K562 (cell line): Measurements from ENCODE around the gene SKIC3.

Experiments used
- CHD7 ChIP-seq: fragments of 200-600 bp; sonication (generic); IDR thresholded peaks from one replicate; pipeline ENCODE4 v1.6.1; 2012; ENCODE audit warnings: mild to moderate bottlenecking, low read depth, low read length, inconsistent platforms
- CTCF ChIP-seq, 3 experiments: IDR thresholded peaks in 2 of 3; conservative IDR thresholded peaks in 1 of 3; 2 replicates each; pipeline ENCODE4 v1.5.1; 2011 to 2012; ENCODE audit warnings: low read length in 3 of 3, mild to moderate bottlenecking in 3 of 3, control low read depth in 2 of 3, improper control_type of control experiment in 1 of 3, inconsistent platforms in 1 of 3, low read depth in 1 of 3, mixed read lengths in 1 of 3, moderate library complexity in 1 of 3; ENCODE audit not compliant: insufficient read depth in 2 of 3
- EP300 ChIP-seq: IDR thresholded peaks from 2 replicates; pipeline ENCODE4 v1.6.1; 2012; ENCODE audit warnings: low read length, improper control_type of control experiment
- EZH2 ChIP-seq: IDR thresholded peaks from 2 replicates; pipeline ENCODE4 v1.6.1; 2012; ENCODE audit warnings: low read depth, mild to moderate bottlenecking, inconsistent platforms, low read length, borderline replicate concordance
- HNRNPL ChIP-seq: fragments of 200-400 bp; formaldehyde crosslinking; IDR thresholded peaks from 2 replicates; pipeline ENCODE4 v1.6.1; 2017; ENCODE audit warnings: low read depth, mild to moderate bottlenecking, low read length
- NFRKB ChIP-seq: fragments of 450-650 bp; IDR thresholded peaks from 2 replicates; pipeline ENCODE4 v1.6.1; 2016; ENCODE audit warnings: low read depth
- NR2C2 ChIP-seq, 2 experiments: fragments of 200-800 bp in 1 of 2; sonication (Bioruptor generic) in 1 of 2; sonication (generic) in 1 of 2; formaldehyde crosslinking in 1 of 2; IDR thresholded peaks; 2 replicates each; pipeline versions ENCODE4 v1.6.1 to v1.8.0; 2016 to 2022; ENCODE audit warnings: mild to moderate bottlenecking in 1 of 2, missing compliant biosample characterization in 1 of 2, missing genetic modification characterization in 1 of 2, missing genetic modification reagents in 1 of 2
- SMARCA4 ChIP-seq: fragments of 450-650 bp; IDR thresholded peaks from 2 replicates; pipeline ENCODE4 v1.6.1; 2016
- YY1 ChIP-seq, 3 experiments: IDR thresholded peaks; 2 replicates each; pipeline ENCODE4 v1.6.1; 2011; ENCODE audit warnings: low read length in 2 of 3, mild to moderate bottlenecking in 2 of 3, moderate library complexity in 2 of 3, borderline replicate concordance in 1 of 3, control low read depth in 1 of 3, low read depth in 1 of 3; ENCODE audit not compliant: insufficient read depth in 3 of 3, insufficient replicate concordance in 2 of 3, control insufficient read depth in 1 of 3, insufficient read length in 1 of 3; ENCODE audit errors: extremely low read depth in 1 of 3

GRCh38 chr5:95563367-95563766 is 8.6 kb upstream of the SKIC3 start:
- TF ChIP-seq CTCF (IDR thresholded peaks at IDR 0.05 in 2 of 3, conservative IDR thresholded peaks at IDR 0.05 in 1 of 3; ENCODE audit: insufficient read depth in 2 of 3, low read depth in 1 of 3, low read length in 3 of 3) (no peak), YY1 (IDR thresholded peaks at IDR 0.05; ENCODE audit: borderline replicate concordance in 1 of 3, control insufficient read depth in 1 of 3, extremely low read depth in 1 of 3, insufficient read depth in 3 of 3, insufficient read length in 1 of 3, insufficient replicate concordance in 2 of 3, low read depth in 1 of 3, low read length in 2 of 3) (no peak), EZH2 (no peak), SMARCA4 (no peak), NFRKB (no peak), HNRNPL (no peak), EP300 (no peak), CHD7 (no peak), NR2C2 (CRISPR knock-in tag; IDR thresholded peaks at IDR 0.05) (no peak), NR2C2 (tag; IDR thresholded peaks at IDR 0.05) (no peak)
